Measurements from ENCODE around the gene TM2D1. TPM values are rescaled to one million over a fixed set of nuclear protein-coding genes. Genes with fewer than 3 reads are reported as not detected.

The TM2D1 gene
- total RNA-seq, 1 donor from 2014 or later = 19.3 TPM

- Mint-ChIP-seq H3K27me3 (ENCODE audit: low read depth) (no peaks in the 10 kb centered on the region), H3K4me3 (no peak overlapping the region), H3K27ac (ENCODE audit: unreplicated experiment) (no peak overlapping the region), H3K9me3 (no peaks in the 10 kb centered on the region), H3K36me3 (ENCODE audit: low read depth) (no peaks in the 10 kb centered on the region), H3K4me1 (no peaks in the 10 kb centered on the region)
- no peak for DNase-seq (ENCODE audit: low read depth, low spot score)
- TF ChIP-seq CTCF (conservative IDR thresholded peaks at IDR 0.05) = no peak
Observed at GRCh38 chr1:61753998-61754508, 29.1 kb upstream of the TM2D1 start.

- Mint-ChIP-seq H3K36me3 (ENCODE audit: low read depth) (no peaks in the 10 kb centered on the region), H3K4me3 (no peak overlapping the region), H3K27me3 (ENCODE audit: low read depth) (no peaks in the 10 kb centered on the region), H3K27ac (ENCODE audit: unreplicated experiment) (no peak overlapping the region), H3K9me3 (no peaks in the 10 kb centered on the region), H3K4me1 (no peaks in the 10 kb centered on the region)
- no peak for DNase-seq (ENCODE audit: low read depth, low spot score)
- no peak for TF ChIP-seq CTCF (conservative IDR thresholded peaks at IDR 0.05)
Observed at GRCh38 chr1:61752921-61753389, 28.0 kb upstream of the TM2D1 start.

DNA sequence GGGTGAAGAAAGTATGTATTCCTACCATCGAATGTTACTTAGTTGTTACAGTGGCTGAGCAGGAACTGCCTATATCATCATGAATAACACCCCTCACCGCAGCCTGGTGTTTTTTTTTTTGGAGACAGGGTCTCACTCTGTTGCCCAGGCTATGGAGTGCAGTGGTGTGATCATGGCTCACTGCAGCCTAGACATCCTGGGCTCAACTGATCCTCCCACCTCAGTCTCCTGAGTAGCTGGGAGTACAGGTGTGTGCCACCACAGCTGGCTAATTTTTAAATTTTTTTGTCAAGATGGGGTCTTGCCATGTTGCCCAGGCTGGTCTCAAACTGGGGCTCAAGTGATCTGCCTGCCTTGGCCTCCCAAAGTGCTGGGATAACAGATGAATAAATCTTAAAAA, 24.6 kb upstream of the TM2D1 start:
- TF ChIP-seq CTCF (conservative IDR thresholded peaks at IDR 0.05) = no peak
- H3K27ac Mint-ChIP-seq (ENCODE audit: unreplicated experiment) = no peak overlapping the region
- H3K36me3 Mint-ChIP-seq (ENCODE audit: low read depth) = no peaks in the 10 kb centered on the region
- DNase-seq (ENCODE audit: low read depth, low spot score) = no peak
- no peaks in the 10 kb centered on the region for H3K9me3 Mint-ChIP-seq
- no peak overlapping the region for H3K4me3 Mint-ChIP-seq
- peaks cover 3% of the 10 kb centered on the region for H3K4me1 Mint-ChIP-seq
- no peaks in the 10 kb centered on the region for H3K27me3 Mint-ChIP-seq (ENCODE audit: low read depth)

- no peak for TF ChIP-seq CTCF (conservative IDR thresholded peaks at IDR 0.05)
- Mint-ChIP-seq H3K27me3 (ENCODE audit: low read depth) (no peaks in the 10 kb centered on the region), H3K27ac (ENCODE audit: unreplicated experiment) (no peak overlapping the region), H3K4me1 (peaks cover 4% of the 10 kb centered on the region), H3K9me3 (no peaks in the 10 kb centered on the region), H3K4me3 (no peak overlapping the region), H3K36me3 (ENCODE audit: low read depth) (no peaks in the 10 kb centered on the region)
- no peak for DNase-seq (ENCODE audit: low read depth, low spot score)
Observed at GRCh38 chr1:61748566-61748965, 23.6 kb upstream of the TM2D1 start.

DNA sequence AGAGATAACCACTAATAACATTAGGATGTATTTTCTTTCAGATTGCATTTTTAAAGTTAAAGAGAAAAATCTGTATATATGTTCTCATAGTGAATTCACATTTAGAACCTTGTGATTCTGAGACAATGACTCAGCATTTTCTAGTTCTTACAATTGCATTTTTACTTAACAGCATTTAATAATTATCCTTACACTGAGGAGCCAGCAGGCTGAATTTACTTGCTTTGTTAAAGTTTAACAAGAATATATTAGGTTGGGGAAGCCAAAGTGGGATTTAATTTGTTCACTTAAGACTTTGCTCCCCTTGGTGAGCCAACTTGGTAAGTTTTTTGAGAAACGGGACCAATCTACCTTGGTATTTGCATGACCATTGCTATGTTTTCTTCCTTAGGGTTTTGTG, 21.9 kb upstream of the TM2D1 start:
- H3K4me3 Mint-ChIP-seq = no peak overlapping the region
- TF ChIP-seq CTCF (conservative IDR thresholded peaks at IDR 0.05) = no peak
- H3K4me1 Mint-ChIP-seq = peaks cover 12% of the 10 kb centered on the region
- no peaks in the 10 kb centered on the region for H3K27me3 Mint-ChIP-seq (ENCODE audit: low read depth)
- no peak for DNase-seq (ENCODE audit: low read depth, low spot score)
- H3K27ac Mint-ChIP-seq (ENCODE audit: unreplicated experiment) = no peak overlapping the region
- no peaks in the 10 kb centered on the region for H3K9me3 Mint-ChIP-seq
- no peaks in the 10 kb centered on the region for H3K36me3 Mint-ChIP-seq (ENCODE audit: low read depth)

All from neural crest cell (in vitro differentiated cells).